Neural progenitor cell (in vitro differentiated cells): ENCODE measurements around the gene DLG2.

Source experiments
- EZH2 ChIP-seq: fragments of 200-600 bp; sonication (generic); IDR thresholded peaks from 2 replicates; pipeline ENCODE4 v1.6.1; 2017; ENCODE audit warnings: antibody characterized with exemption, mild to moderate bottlenecking, moderate library complexity
- EZH2phosphoT487 ChIP-seq: fragments of 200-600 bp; sonication (generic); IDR thresholded peaks from 2 replicates; pipeline ENCODE4 v1.6.1; 2017; ENCODE audit warnings: antibody characterized with exemption
- TF ChIP-seq, protein P1 (sequence below): fragments of 200-600 bp; sonication (generic); IDR thresholded peaks from 2 replicates; pipeline ENCODE4 v1.5.1; 2017; ENCODE audit warnings: antibody characterized with exemption, mild to moderate bottlenecking

DNA sequence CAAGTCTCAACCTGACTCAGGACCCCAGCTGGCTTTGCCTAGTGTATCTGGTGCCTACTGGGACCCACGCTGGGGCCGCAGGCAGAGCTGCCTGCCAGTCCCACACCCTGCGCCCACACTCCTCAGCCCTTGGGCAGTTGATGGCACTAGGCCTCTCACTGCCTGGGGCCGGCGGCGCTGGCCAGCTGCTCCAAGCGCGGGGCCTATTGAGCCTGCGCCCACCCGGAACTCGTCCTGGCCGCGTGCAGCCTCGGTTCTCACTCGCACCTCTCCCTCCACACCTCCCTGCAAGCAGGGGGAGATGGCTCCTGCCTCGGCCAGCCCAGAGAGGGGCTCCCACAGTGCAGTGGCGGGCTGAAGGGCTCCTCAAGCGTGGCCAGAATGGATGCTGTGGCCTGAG, 1432.4 kb downstream of the DLG2 start:
- TF ChIP-seq, protein P1, sequence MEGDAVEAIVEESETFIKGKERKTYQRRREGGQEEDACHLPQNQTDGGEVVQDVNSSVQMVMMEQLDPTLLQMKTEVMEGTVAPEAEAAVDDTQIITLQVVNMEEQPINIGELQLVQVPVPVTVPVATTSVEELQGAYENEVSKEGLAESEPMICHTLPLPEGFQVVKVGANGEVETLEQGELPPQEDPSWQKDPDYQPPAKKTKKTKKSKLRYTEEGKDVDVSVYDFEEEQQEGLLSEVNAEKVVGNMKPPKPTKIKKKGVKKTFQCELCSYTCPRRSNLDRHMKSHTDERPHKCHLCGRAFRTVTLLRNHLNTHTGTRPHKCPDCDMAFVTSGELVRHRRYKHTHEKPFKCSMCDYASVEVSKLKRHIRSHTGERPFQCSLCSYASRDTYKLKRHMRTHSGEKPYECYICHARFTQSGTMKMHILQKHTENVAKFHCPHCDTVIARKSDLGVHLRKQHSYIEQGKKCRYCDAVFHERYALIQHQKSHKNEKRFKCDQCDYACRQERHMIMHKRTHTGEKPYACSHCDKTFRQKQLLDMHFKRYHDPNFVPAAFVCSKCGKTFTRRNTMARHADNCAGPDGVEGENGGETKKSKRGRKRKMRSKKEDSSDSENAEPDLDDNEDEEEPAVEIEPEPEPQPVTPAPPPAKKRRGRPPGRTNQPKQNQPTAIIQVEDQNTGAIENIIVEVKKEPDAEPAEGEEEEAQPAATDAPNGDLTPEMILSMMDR, result no peak
- TF ChIP-seq EZH2 (no peak), EZH2phosphoT487 (no peak)
